CD4-positive, alpha-beta T cell treated with Interleukin-21 for 1 hour (primary cell): ENCODE data around the gene CLIC1.

Source experiments
- DNase-seq: peaks from one replicate; pipeline ENCODE4 v3.0.0-alpha.2; 2020

CLIC1 gene

GRCh38 chr6:31737991-31738979 is 2.0 kb upstream of the CLIC1 start:
- peak; percentile 84 for DNase-seq

DNA sequence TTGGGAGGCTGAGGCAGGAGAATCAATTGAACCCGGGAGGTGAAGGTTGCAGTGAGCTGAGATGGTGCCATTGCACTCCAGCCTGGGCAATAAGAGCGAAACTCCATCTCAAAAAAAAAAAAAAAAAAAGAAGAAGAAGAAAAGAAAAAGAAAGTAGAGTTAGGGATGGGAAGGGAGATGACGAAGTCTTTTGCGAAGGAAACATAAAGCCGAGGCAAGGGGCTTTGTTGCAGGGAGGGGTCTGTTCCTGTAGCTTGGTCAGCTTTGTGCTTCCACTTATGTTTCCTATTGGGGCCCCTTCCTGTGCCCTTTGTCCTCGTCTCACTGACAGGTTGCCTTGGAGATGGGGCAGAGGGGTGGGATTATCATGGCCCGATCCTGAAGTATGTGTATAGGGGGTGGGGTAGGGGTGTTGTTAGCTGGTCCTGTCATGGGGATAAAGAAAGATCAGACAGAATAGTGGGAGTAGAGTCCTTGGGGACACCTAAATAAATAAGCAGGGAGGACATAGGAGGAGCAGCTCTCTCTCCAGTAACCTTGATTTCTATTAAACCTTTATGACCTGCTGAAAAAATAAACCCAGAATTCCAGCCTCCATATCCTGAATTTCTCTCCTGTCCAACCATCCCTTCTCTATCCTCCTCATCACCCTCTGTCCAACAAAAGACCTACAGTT is 1.1 kb upstream of the CLIC1 start:
- DNase-seq, result peak; percentile 42

DNA sequence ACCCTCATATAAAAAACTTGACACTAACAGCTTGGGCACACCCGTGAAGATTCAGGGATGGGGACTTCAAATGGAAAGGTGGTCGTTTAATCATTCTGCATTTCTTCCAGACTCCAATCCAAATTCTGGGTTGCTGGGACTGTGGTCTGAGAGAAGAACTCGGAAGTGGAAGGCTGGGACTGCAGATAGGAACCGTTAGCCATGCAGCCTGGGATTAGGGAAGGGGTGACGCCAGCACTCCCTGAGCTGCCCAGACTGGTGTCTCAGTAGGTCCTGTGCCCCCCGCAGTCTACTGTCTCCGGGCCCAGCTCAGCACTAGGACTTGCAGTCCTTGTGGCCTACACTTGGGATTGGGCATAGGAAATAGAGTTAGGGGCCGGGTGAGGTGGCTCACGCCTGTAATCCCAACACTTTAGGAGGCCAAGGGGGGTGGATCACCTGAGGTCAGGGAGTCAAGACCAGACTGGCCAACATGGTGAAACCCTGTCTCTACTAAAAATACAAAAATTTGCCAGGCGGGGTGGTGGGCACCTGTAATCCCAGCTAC is 511 bp upstream of the CLIC1 start:
- no peak for DNase-seq

- peak; percentile 82 for DNase-seq
Measured at GRCh38 chr6:31734821-31735406, 1.4 kb downstream of the CLIC1 start.

- no peak for DNase-seq
Measured at GRCh38 chr6:31734247-31734820, 2.0 kb downstream of the CLIC1 start.

- DNase-seq, result no peak
Measured at GRCh38 chr6:31733734-31734133, 2.6 kb downstream of the CLIC1 start.

- DNase-seq, result no peak
Measured at GRCh38 chr6:31732029-31732428, 4.3 kb downstream of the CLIC1 start.

DNA sequence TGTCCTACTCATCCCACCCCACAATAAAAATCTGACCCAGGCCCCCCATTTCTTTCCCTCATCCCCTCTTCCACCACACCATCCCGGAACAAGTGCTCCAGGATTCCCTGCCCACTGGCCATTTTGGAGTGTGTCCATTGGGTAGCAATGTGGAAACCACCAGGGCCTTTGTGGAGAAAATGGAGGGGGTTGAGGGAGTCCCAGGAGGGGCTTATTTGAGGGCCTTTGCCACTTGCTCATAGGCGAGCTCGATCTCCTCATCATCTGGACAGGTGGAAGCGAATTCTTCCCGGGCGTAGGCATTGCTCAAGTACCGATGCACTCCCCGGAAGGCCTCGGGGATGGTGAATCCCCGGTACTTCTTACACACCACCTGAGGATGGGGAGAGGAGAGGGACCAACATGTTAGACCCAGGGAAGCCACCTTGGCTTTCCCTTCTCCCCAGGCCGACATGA is 5.7 kb downstream of the CLIC1 start:
- DNase-seq, result no peak

- peak; percentile 74 for DNase-seq
Measured at GRCh38 chr6:31729979-31730630, 6.2 kb downstream of the CLIC1 start.

DNA sequence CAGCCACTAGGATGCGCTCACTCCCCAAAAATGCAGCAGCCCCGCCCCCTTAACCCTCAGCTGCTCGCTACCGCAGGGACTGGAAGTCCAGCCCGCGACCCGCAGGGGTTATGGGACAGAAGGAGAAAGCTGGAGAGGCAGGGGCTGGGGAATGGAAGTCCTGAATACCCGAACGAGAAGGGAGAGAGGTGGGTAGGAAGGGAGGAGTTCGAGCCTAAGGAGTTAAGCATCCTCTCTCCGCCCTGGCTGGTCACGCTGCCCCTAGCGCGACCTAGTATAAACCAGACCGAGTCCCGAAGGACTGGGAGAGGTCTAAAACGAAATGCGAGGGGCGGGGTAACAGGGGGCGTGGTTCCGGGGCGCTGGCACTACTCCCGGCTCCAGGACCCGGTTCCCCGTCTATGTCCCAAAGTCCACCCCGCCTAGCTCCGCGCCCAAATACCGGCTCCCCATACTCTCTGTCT is 6.8 kb downstream of the CLIC1 start:
- peak; percentile 82 for DNase-seq

DNA sequence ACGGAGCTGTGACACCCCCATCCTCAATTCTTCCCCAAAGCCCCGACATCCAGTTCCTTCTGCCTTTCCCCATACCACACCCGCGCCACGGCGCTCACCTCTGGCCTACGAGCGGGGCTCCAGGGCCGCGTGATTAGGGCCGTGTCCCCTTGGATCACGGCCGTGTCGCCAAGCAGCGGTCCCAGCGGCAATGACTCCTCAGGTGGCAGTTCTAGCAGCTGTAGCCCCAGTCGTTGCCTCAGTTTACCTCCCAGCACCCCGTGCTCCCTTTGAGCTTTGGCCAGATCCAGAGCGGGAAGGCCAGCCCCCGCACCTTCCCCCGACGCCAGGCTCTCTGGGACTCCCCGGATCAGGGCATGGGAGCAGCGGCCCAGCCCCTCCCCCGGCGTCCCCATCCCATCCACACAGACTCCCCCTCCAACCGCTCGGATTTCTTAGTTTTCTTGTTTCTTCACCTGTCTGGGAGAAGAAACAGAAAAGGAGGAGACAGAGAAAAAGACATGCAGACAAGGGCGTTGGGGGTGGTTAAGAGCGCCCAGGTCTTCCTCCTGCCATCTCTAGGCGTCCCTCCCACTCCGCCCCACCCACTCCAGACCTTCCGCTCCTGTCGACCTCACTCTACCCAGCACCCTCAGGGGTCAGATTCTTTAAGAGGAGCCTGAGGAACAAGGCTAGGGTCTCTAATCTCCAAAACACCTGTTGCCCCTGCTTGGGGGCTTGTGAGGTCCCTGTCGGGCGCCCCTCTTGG is 7.4 kb downstream of the CLIC1 start, which contains the start of gene DDAH2:
Gene DDAH2 (minus strand): TSS at position 533 of the 748 bp plus-strand sequence. CDS start 138 bp downstream, at position 395.
- DNase-seq, result no peak

- DNase-seq, result peak; percentile 28
Measured at GRCh38 chr6:31727717-31728671, 8.3 kb downstream of the CLIC1 start.

DNA sequence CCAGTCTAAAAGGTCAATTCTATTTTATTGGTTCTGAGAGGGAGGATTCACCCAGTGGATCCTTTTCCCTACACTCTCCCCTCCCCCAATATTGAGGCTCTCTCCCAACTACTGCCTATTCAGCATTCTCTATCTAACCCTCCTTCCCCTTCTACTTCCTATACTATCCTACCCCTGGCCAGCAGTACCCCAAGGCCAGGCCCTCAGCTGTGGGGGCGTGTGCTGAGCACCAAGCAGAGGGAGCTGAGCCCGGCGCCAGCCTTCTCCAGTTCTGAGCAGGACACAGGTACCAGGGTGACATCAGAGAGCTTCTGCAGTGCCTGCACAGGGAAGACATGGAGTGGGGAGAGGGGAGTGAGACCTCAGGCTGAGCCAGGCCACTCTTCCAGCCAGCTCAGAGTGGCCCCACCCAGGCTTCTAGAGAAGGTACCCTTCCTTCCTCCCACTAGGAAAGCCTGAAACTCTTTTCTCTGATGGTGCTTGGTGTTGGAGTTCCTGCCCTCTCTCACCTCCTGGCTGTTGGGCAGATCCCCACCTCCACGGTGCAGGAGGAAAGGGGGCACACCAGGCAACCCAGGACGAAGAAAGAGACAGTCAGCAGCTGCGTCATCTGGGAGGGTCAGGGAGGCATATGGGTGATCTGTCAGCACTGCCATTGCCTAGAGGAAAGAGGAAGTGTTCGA is 9.2 kb downstream of the CLIC1 start:
- no peak for DNase-seq

DNA sequence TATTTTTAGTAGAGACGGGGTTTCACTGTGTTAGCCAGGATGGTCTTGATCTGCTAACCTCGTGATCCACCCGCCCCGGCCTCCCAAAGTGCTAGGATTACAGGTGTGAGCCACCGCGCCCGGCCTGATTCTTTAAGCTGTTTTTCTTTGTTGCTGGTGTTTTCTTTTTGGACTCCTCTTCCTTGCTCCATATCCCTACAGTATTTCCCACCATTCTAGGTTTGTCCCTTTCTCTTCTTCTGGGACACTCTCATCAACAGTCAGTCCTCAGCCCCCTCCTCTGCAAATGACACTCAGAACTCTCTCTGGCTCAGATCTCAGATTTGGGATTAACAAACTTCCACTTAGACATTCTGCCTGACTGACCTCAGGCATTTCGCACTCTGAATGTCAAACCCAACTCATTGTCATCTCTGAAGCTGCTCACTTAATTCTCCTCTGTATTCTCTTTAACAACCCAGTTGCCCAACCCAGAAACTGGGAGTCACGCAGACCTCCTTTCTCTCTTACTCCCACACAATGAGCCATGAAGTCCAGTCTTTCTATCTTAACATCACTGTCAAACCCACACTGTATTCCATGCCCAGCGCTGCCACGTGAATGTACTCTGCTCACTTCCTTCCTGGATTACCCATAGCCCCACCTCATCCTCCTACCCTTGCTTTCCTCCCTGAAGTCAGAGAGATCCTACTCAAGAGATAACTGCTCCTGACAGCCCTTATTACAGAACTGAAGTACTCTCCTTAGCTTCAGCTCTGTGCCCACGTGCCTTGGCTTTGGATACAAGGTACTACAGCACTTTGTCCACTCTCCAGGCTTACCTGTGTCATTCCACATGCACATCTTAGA is 10.6 kb downstream of the CLIC1 start:
- no peak for DNase-seq

DNA sequence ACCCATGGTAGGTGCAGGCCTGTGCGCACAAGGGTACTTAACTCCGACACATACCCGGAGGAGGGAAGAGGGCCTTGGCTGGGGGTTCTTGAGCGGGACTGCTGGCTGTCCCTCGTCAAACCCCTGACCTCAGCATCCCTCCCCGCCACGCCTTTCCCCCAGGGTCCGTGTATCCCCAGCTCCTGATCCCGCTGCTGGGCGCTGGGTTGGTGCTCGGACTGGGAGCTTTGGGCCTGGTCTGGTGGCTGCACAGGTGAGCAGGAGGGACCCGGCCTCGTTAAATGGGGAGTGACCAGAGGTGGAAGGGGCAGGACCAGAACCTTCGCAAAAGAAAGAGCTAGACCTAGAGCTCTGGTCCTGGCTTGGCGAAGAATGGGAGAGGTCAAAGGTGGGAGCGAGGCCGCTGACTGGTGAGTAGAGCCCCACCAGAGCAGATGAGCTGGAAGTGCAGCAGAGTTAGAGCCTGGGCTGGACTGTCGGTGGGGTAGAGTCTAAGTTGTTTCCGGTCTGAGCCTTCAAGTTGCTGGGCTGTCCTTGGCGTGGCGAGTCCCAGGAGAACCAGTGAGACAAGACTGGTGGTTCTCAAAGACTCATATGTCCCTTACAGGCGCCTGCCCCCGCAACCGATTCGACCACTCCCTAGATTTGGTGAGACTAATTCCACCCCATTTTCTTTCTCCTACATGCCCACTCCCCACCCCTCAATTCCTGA is 12.2 kb downstream of the CLIC1 start:
- no peak for DNase-seq

GRCh38 chr6:31723245-31723979 is 12.9 kb downstream of the CLIC1 start, which contains the start of gene MPIG6B:
MPIG6B (plus strand) TSS chr6:31723373; CDS start chr6:31723384, 11 bp downstream.
- DNase-seq, result no peak

GRCh38 chr6:31722173-31722572 is 14.2 kb downstream of the CLIC1 start:
- no peak for DNase-seq
